ENCODE results near the gene SFN.

DNA sequence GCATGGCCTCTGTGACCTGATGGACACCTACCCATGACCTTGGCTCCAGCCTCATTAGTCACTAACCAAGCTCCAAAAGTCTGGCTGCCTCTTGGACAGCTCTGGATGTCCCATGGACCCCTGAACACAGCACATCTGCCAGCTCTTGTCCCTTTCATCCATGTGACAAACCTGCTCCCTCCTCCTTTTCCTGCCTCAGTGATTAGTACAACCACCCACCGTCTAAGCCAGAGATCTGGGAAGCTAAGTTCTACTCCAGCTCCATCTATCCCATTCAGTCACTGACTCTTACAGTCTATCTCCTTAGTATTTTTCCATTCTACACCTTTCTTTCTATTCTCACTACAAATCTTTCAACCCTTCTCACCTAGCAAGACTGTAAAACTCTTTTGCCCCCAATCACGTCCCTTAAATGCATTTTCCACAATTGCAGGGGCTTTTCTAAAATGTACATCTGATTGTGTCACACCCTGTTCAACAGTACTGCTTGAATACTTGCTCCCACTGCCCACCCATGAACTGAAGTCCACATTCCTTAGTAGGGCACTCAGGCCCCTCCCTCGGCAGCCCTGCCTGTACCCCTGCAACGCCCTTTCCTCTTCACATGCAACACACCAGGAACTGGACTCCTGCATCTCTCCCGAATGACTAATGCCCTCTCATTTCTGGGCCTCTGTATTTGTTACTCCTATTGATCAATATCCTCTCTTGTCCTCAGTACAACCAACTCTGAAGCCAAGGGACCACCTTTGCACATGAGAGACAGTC, 19.9 kb downstream of the SFN start:
- TF ChIP-seq, protein P1, sequence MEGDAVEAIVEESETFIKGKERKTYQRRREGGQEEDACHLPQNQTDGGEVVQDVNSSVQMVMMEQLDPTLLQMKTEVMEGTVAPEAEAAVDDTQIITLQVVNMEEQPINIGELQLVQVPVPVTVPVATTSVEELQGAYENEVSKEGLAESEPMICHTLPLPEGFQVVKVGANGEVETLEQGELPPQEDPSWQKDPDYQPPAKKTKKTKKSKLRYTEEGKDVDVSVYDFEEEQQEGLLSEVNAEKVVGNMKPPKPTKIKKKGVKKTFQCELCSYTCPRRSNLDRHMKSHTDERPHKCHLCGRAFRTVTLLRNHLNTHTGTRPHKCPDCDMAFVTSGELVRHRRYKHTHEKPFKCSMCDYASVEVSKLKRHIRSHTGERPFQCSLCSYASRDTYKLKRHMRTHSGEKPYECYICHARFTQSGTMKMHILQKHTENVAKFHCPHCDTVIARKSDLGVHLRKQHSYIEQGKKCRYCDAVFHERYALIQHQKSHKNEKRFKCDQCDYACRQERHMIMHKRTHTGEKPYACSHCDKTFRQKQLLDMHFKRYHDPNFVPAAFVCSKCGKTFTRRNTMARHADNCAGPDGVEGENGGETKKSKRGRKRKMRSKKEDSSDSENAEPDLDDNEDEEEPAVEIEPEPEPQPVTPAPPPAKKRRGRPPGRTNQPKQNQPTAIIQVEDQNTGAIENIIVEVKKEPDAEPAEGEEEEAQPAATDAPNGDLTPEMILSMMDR (conservative IDR thresholded peaks at IDR 0.05; ENCODE audit: low read length): no peak
- no peak for TF ChIP-seq EZH2phosphoT487 (IDR thresholded peaks at IDR 0.05; ENCODE audit: borderline replicate concordance, low read depth, low read length)
